Measurements from ENCODE around the gene S100A5.

S100A5 gene

GRCh38 chr1:153513023-153513422, 27.7 kb downstream of the S100A5 start:
- DNase-seq (ENCODE audit: low read depth in 2 of 2, low spot score in 1 of 2), result no peak

- peak; percentile 46 to 59 for DNase-seq (ENCODE audit: low read depth in 2 of 2, low spot score in 1 of 2)
These were observed 29.7 kb downstream of the S100A5 start for GRCh38 chr1:153510984-153511410.

- DNase-seq (ENCODE audit: low read depth in 2 of 2, low spot score in 1 of 2), result peak; percentile 33 to 35
These were observed 30.9 kb downstream of the S100A5 start for GRCh38 chr1:153509729-153510354.

- no peak for DNase-seq (ENCODE audit: low read depth in 2 of 2, low spot score in 1 of 2)
These were observed 31.7 kb downstream of the S100A5 start for GRCh38 chr1:153509036-153509435.

- no peak for DNase-seq (ENCODE audit: low read depth in 2 of 2, low spot score in 1 of 2)
These were observed 32.7 kb downstream of the S100A5 start for GRCh38 chr1:153507926-153508583.

GRCh38 chr1:153506831-153507413, 33.8 kb downstream of the S100A5 start:
- no peak for DNase-seq (ENCODE audit: low read depth in 2 of 2, low spot score in 1 of 2)

- DNase-seq (ENCODE audit: low read depth in 2 of 2, low spot score in 1 of 2), result no peak
These were observed 34.3 kb downstream of the S100A5 start for GRCh38 chr1:153506386-153506785.

- DNase-seq (ENCODE audit: low read depth in 2 of 2, low spot score in 1 of 2), result no peak
These were observed 35.2 kb downstream of the S100A5 start for GRCh38 chr1:153505576-153505975.

- no peak for DNase-seq (ENCODE audit: low read depth in 2 of 2, low spot score in 1 of 2)
These were observed 37.0 kb downstream of the S100A5 start for GRCh38 chr1:153503766-153504165.

- no peak for DNase-seq (ENCODE audit: low read depth in 2 of 2, low spot score in 1 of 2)
These were observed 42.0 kb downstream of the S100A5 start for GRCh38 chr1:153498746-153499145.

GRCh38 chr1:153495536-153495935, 45.2 kb downstream of the S100A5 start:
- DNase-seq (ENCODE audit: low read depth in 2 of 2, low spot score in 1 of 2), result no peak

GRCh38 chr1:153494976-153495535, 45.7 kb downstream of the S100A5 start:
- DNase-seq (ENCODE audit: low read depth in 2 of 2, low spot score in 1 of 2), result peak; percentile 35 to 71

- no peak for DNase-seq (ENCODE audit: low read depth in 2 of 2, low spot score in 1 of 2)
These were observed 47.3 kb downstream of the S100A5 start for GRCh38 chr1:153493343-153493960.

GRCh38 chr1:153490272-153491051, 50.3 kb downstream of the S100A5 start:
- DNase-seq (ENCODE audit: low read depth in 2 of 2, low spot score in 1 of 2), result no peak

- no peak for DNase-seq (ENCODE audit: low read depth in 2 of 2, low spot score in 1 of 2)
These were observed 52.0 kb downstream of the S100A5 start for GRCh38 chr1:153488731-153489130.

- no peak for DNase-seq (ENCODE audit: low read depth in 2 of 2, low spot score in 1 of 2)
These were observed 53.0 kb downstream of the S100A5 start for GRCh38 chr1:153487707-153488106.

Measured in stimulated activated CD8-positive, alpha-beta memory T cell treated with anti-CD3 and anti-CD28 coated beads, Interleukin-4, amount 100 ng/mL, for 4 hours (primary cell).